DND-41 (cell line): ENCODE results near the gene DLG1.

ENCODE experiments used
- ATAC-seq: fragments of 200-7000 bp; cut with Tn5 transposase; 3 replicates; pipeline ENCODE4 v1.9.1; 2021; ENCODE audit warnings: low read depth; ENCODE audit not compliant: insufficient read depth
- DNase-seq: peaks from one replicate; pipeline ENCODE4 v3.0.0-alpha.2; 2020
- H2AFZ ChIP-seq: 2 replicates; pipeline ENCODE4 v1.6.0; 2012; ENCODE audit warnings: low read depth, low read length
- H3K27ac ChIP-seq: 2 replicates; pipeline ENCODE4 v1.5.1; 2012; ENCODE audit warnings: low read length, inconsistent platforms
- H3K27me3 ChIP-seq: fragments of 200-600 bp; sonication (generic); 2 replicates; pipeline ENCODE4 v1.6.0; 2012; ENCODE audit warnings: low read length, mild to moderate bottlenecking, inconsistent platforms; ENCODE audit not compliant: insufficient read depth, poor library complexity
- H3K36me3 ChIP-seq: 2 replicates; pipeline ENCODE4 v1.5.1; 2012; ENCODE audit warnings: low read length, inconsistent platforms; ENCODE audit not compliant: insufficient read depth
- H3K4me1 ChIP-seq: 2 replicates; pipeline ENCODE4 v1.5.1; 2012; ENCODE audit warnings: mild to moderate bottlenecking, low read length; ENCODE audit not compliant: insufficient read depth
- H3K4me2 ChIP-seq: 2 replicates; pipeline ENCODE4 v1.6.0; 2012; ENCODE audit warnings: mild to moderate bottlenecking, moderate library complexity, low read length, inconsistent platforms; ENCODE audit not compliant: insufficient read depth
- H3K4me3 ChIP-seq, 2 experiments: fragments of 200-600 bp in 1 of 2; shearing (Covaris generic) in 1 of 2; 2 replicates each; pipeline ENCODE4 v1.5.1; 2012 to 2016; ENCODE audit warnings: inconsistent platforms in 2 of 2, low read length in 2 of 2, mild to moderate bottlenecking in 2 of 2, low read depth in 1 of 2, moderate library complexity in 1 of 2
- H3K79me2 ChIP-seq: 2 replicates; pipeline ENCODE4 v1.6.0; 2012; ENCODE audit warnings: low read length, inconsistent platforms; ENCODE audit not compliant: insufficient read depth
- H3K9ac ChIP-seq: 2 replicates; pipeline ENCODE4 v1.6.0; 2012; ENCODE audit warnings: low read depth, mild to moderate bottlenecking, inconsistent platforms, low read length, moderate library complexity
- H3K9me3 ChIP-seq: 2 replicates; pipeline ENCODE4 v1.5.1; 2012; ENCODE audit warnings: low read length, moderate library complexity, mild to moderate bottlenecking, inconsistent platforms; ENCODE audit not compliant: insufficient read depth, severe bottlenecking
- H4K20me1 ChIP-seq: 2 replicates; pipeline ENCODE4 v1.6.0; 2012; ENCODE audit warnings: low read length; ENCODE audit not compliant: insufficient read depth
- EZH2 ChIP-seq: IDR thresholded peaks from 3 replicates; pipeline ENCODE4 v1.6.1; 2012; ENCODE audit warnings: borderline replicate concordance, low read depth, mild to moderate bottlenecking, moderate library complexity, low read length, inconsistent platforms; ENCODE audit not compliant: severe bottlenecking
- TF ChIP-seq, protein P1 (sequence below): IDR thresholded peaks from 2 replicates; pipeline ENCODE4 v1.5.1; 2012; ENCODE audit warnings: borderline replicate concordance, low read length, moderate library complexity, mild to moderate bottlenecking; ENCODE audit not compliant: poor library complexity, severe bottlenecking; ENCODE audit errors: extremely low read depth

Gene DLG1

DNA sequence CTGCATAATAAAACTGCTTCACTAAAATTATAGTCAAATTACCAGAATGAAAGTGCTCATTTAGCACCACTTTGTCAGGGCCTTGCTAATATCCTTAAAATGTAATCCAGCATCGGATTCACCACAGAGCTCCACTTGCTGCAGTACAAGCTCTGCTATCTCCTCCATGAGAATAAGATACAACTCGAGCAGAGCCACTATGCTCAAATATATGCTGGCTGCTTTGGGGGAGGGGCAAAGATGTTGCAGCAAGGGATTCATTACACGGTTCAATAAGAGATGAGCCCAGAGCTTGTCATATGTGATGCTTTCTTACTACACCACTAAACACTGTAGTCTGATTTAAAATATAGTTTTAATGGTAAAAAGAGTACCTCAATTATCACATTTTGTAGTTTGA, 72.2 kb downstream of the DLG1 start:
- ATAC-seq: no peak
- DNase-seq: no peak
- Histone ChIP-seq H4K20me1 (peaks cover 24% of the 10 kb centered on the region; the same call in 1 of the 2 replicates), H2AFZ (no peak overlapping the region), H3K79me2 (peaks cover 72% of the 10 kb centered on the region), H3K27me3 (no peaks in the 10 kb centered on the region), H3K4me2 (no peak overlapping the region), H3K4me3 (no peak overlapping the region), H3K9ac (no peak overlapping the region), H3K4me1 (no peaks in the 10 kb centered on the region), H3K9me3 (no peaks in the 10 kb centered on the region), H3K27ac (no peak overlapping the region), H3K36me3 (0 out of 2 replicates have a peak, but pooled peaks cover 4% of the 10 kb centered on the region)
- TF ChIP-seq EZH2: no peak
- TF ChIP-seq, protein P1, sequence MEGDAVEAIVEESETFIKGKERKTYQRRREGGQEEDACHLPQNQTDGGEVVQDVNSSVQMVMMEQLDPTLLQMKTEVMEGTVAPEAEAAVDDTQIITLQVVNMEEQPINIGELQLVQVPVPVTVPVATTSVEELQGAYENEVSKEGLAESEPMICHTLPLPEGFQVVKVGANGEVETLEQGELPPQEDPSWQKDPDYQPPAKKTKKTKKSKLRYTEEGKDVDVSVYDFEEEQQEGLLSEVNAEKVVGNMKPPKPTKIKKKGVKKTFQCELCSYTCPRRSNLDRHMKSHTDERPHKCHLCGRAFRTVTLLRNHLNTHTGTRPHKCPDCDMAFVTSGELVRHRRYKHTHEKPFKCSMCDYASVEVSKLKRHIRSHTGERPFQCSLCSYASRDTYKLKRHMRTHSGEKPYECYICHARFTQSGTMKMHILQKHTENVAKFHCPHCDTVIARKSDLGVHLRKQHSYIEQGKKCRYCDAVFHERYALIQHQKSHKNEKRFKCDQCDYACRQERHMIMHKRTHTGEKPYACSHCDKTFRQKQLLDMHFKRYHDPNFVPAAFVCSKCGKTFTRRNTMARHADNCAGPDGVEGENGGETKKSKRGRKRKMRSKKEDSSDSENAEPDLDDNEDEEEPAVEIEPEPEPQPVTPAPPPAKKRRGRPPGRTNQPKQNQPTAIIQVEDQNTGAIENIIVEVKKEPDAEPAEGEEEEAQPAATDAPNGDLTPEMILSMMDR: no peak

- peaks cover 25% of the 10 kb centered on the region; the same call in 1 of the 2 replicates for H4K20me1 ChIP-seq
- no peaks in the 10 kb centered on the region for H3K9me3 ChIP-seq
- H3K4me1 ChIP-seq: no peaks in the 10 kb centered on the region
- no peak for DNase-seq
- H3K9ac ChIP-seq: no peak overlapping the region
- no peak overlapping the region for H3K27ac ChIP-seq
- no peak overlapping the region for H2AFZ ChIP-seq
- peaks cover 70% of the 10 kb centered on the region for H3K79me2 ChIP-seq
- H3K4me3 ChIP-seq: no peak overlapping the region
- no peak for ATAC-seq
- H3K27me3 ChIP-seq: no peaks in the 10 kb centered on the region
- no peak overlapping the region for H3K4me2 ChIP-seq
- TF ChIP-seq, protein P1: no peak
- TF ChIP-seq EZH2: no peak
- H3K36me3 ChIP-seq: no peaks in the 10 kb centered on the region
Observed at GRCh38 chr3:197225579-197225978, 72.8 kb downstream of the DLG1 start.

- peak; percentile 15 for DNase-seq
Observed at GRCh38 chr3:197224034-197224444, 74.4 kb downstream of the DLG1 start.

More at GRCh38 chr3:197224034-197224444, 74.4 kb downstream of the DLG1 start:
- Histone ChIP-seq H3K4me1 (no peaks in the 10 kb centered on the region), H3K79me2 (peaks cover 67% of the 10 kb centered on the region), H3K9ac (no peak overlapping the region), H2AFZ (no peak overlapping the region), H3K4me3 (no peak overlapping the region), H3K27ac (no peak overlapping the region), H3K4me2 (no peak overlapping the region), H3K9me3 (no peaks in the 10 kb centered on the region), H3K27me3 (no peaks in the 10 kb centered on the region), H4K20me1 (peaks cover 27% of the 10 kb centered on the region; the same call in 1 of the 2 replicates), H3K36me3 (no peaks in the 10 kb centered on the region)
- TF ChIP-seq, protein P1: peak; percentile 70
- TF ChIP-seq EZH2: no peak
- ATAC-seq: peak; percentile 88
